MCF 10A (cell line): Measurements from ENCODE around the gene KNCN. TPM values are rescaled to one million over a fixed set of nuclear protein-coding genes. Genes with fewer than 3 reads are reported as not detected.

Source experiments
- BruUV-seq: library from RNA; stranded (reverse); fragments of 400-500 nt; replicated peaks from 2 replicates; lab custom pipeline; 2021; lab: Mats Ljungman, UMichigan
- CTCF ChIA-PET: fragments of 300-600 bp; sonication (Branson Sonifier 250); formaldehyde crosslinking; extraction: SDS; loops from one replicate; lab custom pipeline; 2021; ENCODE audit warnings: antibody characterized with exemption, inconsistent platforms; lab: Yijun Ruan, JAX
- POLR2A ChIA-PET: fragments of 300-600, 350-650 bp; sonication (Branson Sonifier 250); formaldehyde crosslinking; extraction: SDS; loops from one replicate; lab custom pipeline; 2020; ENCODE audit warnings: antibody characterized with exemption, inconsistent platforms; lab: Yijun Ruan, JAX
- DNase-seq: peaks from one replicate; pipeline ENCODE4 v3.0.0-alpha.2; 2018; ENCODE audit not compliant: unreplicated experiment
- H3K27ac Mint-ChIP-seq: one replicate; pipeline ENCODE4 v1.8.0; 2022; ENCODE audit warnings: mild to moderate bottlenecking, low read depth, mixed read lengths; ENCODE audit not compliant: unreplicated experiment
- H3K27me3 Mint-ChIP-seq: one replicate; pipeline ENCODE4 v1.8.0; 2022; ENCODE audit warnings: mixed read lengths; ENCODE audit not compliant: insufficient read depth, unreplicated experiment
- H3K36me3 Mint-ChIP-seq: one replicate; pipeline ENCODE4 v1.8.0; 2022; ENCODE audit warnings: mild to moderate bottlenecking, moderate library complexity, mixed read lengths; ENCODE audit not compliant: insufficient read depth, unreplicated experiment
- H3K4me1 Mint-ChIP-seq: one replicate; pipeline ENCODE4 v1.8.0; 2022; ENCODE audit warnings: mixed read lengths; ENCODE audit not compliant: insufficient read depth, unreplicated experiment
- H3K4me3 Mint-ChIP-seq: one replicate; pipeline ENCODE4 v1.8.0; 2022; ENCODE audit warnings: mild to moderate bottlenecking, moderate library complexity, mixed read lengths; ENCODE audit not compliant: unreplicated experiment
- H3K9me3 Mint-ChIP-seq: one replicate; pipeline ENCODE4 v1.8.0; 2022; ENCODE audit warnings: mixed read lengths; ENCODE audit not compliant: unreplicated experiment
- CTCF ChIP-seq: fragments of 200-600 bp; IDR thresholded peaks from one replicate; pipeline ENCODE4 v1.8.0; 2022; ENCODE audit warnings: antibody characterized with exemption, mild to moderate bottlenecking; ENCODE audit not compliant: unreplicated experiment
- intact Hi-C: fragments of 100-400 bp; cut with micrococcal nuclease; formaldehyde crosslinking; loops from 2 replicates; pipeline ENCODE4 v1.14.1; 2022
- total RNA-seq: library from RNA; stranded (reverse); gene quantifications from 2 replicates; pipeline ENCODE4 v1.2.3, GENCODE V29; 2022

The KNCN gene
- total RNA-seq, 1 experiment from 2014 or later: not detected

- intact Hi-C loops: no loop called here
- peak; percentile 77 for DNase-seq
- H3K4me1 Mint-ChIP-seq: peaks cover 18% of the 10 kb centered on the region
- CTCF ChIA-PET: interaction anchor here (0.6 to 7.7 kb wide), 7 partner anchors 8 to 183 kb away, joined by 3 to 68 read pairs (median 8); no protein-coding TSS in a partner anchor
- no peak overlapping the region for H3K4me3 Mint-ChIP-seq
- no peaks in the 10 kb centered on the region for H3K9me3 Mint-ChIP-seq
- H3K36me3 Mint-ChIP-seq: no peaks in the 10 kb centered on the region
- no peak for TF ChIP-seq CTCF
- BruUV-seq: no TSS peak
- H3K27me3 Mint-ChIP-seq: peaks cover 50% of the 10 kb centered on the region
- POLR2A ChIA-PET: interaction anchor here (1.2 to 1.4 kb wide), 2 partner anchors 11 to 64 kb away, joined by 4 to 8 read pairs; partner anchors contain the start of gene MKNK1
- H3K27ac Mint-ChIP-seq: no peak overlapping the region
Measured at GRCh38 chr1:46539972-46540371, 11.5 kb downstream of the KNCN start.

- Mint-ChIP-seq H3K9me3 (no peaks in the 10 kb centered on the region), H3K4me1 (peaks cover 18% of the 10 kb centered on the region), H3K27ac (no peak overlapping the region), H3K4me3 (no peak overlapping the region), H3K36me3 (no peaks in the 10 kb centered on the region), H3K27me3 (peaks cover 35% of the 10 kb centered on the region)
- no peak for TF ChIP-seq CTCF
- intact Hi-C loops: no loop called here
- POLR2A ChIA-PET: interaction anchor here (0.5 kb wide), 1 partner anchor 69 kb away, joined by 4 read pairs; no protein-coding TSS in a partner anchor
- DNase-seq: no peak
- BruUV-seq: no TSS peak
- CTCF ChIA-PET: interaction anchor here (0.9 to 7.7 kb wide), 5 partner anchors 10 to 91 kb away, joined by 3 to 68 read pairs (median 12); no protein-coding TSS in a partner anchor
Measured at GRCh38 chr1:46538147-46538546, 13.3 kb downstream of the KNCN start.

- Mint-ChIP-seq H3K4me1 (peaks cover 17% of the 10 kb centered on the region), H3K36me3 (no peaks in the 10 kb centered on the region), H3K4me3 (no peak overlapping the region), H3K27ac (no peak overlapping the region), H3K27me3 (peaks cover 30% of the 10 kb centered on the region), H3K9me3 (no peaks in the 10 kb centered on the region)
- TF ChIP-seq CTCF: no peak
- BruUV-seq: no TSS peak
- DNase-seq: no peak
- intact Hi-C loops: no loop called here
- POLR2A ChIA-PET: no interaction called here
- CTCF ChIA-PET: interaction anchor here (0.9 to 7.7 kb wide), 6 partner anchors 9 to 91 kb away, joined by 3 to 68 read pairs (median 11); no protein-coding TSS in a partner anchor
Measured at GRCh38 chr1:46537651-46538050, 13.8 kb downstream of the KNCN start.

GRCh38 chr1:46536527-46536926, 14.9 kb downstream of the KNCN start:
- no TSS peak for BruUV-seq
- intact Hi-C loops: no loop called here
- ChIA-PET POLR2A (no interaction called here), CTCF (interaction anchor here (1.7 to 7.7 kb wide), 2 partner anchors 8 to 11 kb away, joined by 6 to 68 read pairs; no protein-coding TSS in a partner anchor)
- no peak for DNase-seq
- no peak overlapping the region for H3K4me3 Mint-ChIP-seq
- H3K4me1 Mint-ChIP-seq: peaks cover 8% of the 10 kb centered on the region
- no peak for TF ChIP-seq CTCF
- no peak overlapping the region for H3K27ac Mint-ChIP-seq
- peaks cover 19% of the 10 kb centered on the region for H3K27me3 Mint-ChIP-seq
- no peaks in the 10 kb centered on the region for H3K36me3 Mint-ChIP-seq
- no peaks in the 10 kb centered on the region for H3K9me3 Mint-ChIP-seq
